SK-N-SH (cell line): ENCODE data around the gene TUBD1. TPM values are rescaled to one million over a fixed set of nuclear protein-coding genes. Genes with fewer than 3 reads are reported as not detected.

Experiments
- CTCF ChIA-PET: fragments of 300-600, 350-600 bp; formaldehyde crosslinking; extraction: SDS; loops from one replicate; lab custom pipeline; 2021; lab: Yijun Ruan, JAX
- POLR2A ChIA-PET: fragments of 350-600 bp; sonication (Branson Sonifier 250); formaldehyde crosslinking; extraction: SDS; loops from one replicate; lab custom pipeline; 2020; ENCODE audit warnings: antibody characterized with exemption, inconsistent platforms; lab: Yijun Ruan, JAX
- DNase-seq: peaks from one replicate; pipeline ENCODE4 v3.0.0; 2012
- H2AFZ ChIP-seq: fragments of 200-600 bp; sonication (generic); 2 replicates; pipeline ENCODE4 v1.8.1; 2016; ENCODE audit warnings: antibody characterized with exemption, mild to moderate bottlenecking, low read depth
- H3F3A ChIP-seq: fragments of 200-600 bp; sonication (generic); replicated peaks from 2 replicates; pipeline ENCODE3; 2016; ENCODE audit warnings: antibody characterized with exemption, mild to moderate bottlenecking; ENCODE audit not compliant: insufficient read depth
- H3K27ac ChIP-seq, 2 experiments: fragments of 200-500 bp in 1 of 2; fragments of 200-600 bp in 1 of 2; sonication (Bioruptor generic) in 1 of 2; sonication (generic), shearing (Covaris generic) in 1 of 2; 2 replicates each; pipeline versions ENCODE4 v1.5.1 to v1.6.1; 2014 to 2016; ENCODE audit warnings: low read depth in 2 of 2, inconsistent platforms in 1 of 2, low read length in 1 of 2, mild to moderate bottlenecking in 1 of 2, mixed read lengths in 1 of 2
- H3K27me3 ChIP-seq: fragments of 200-600 bp; sonication (generic), shearing (Covaris generic); 2 replicates; pipeline ENCODE4 v1.6.1; 2016; ENCODE audit warnings: mixed run types; ENCODE audit not compliant: insufficient read depth
- H3K36me3 ChIP-seq, 2 experiments: fragments of 200-500 bp in 1 of 2; fragments of 200-600 bp in 1 of 2; sonication (Bioruptor generic) in 1 of 2; sonication (generic) in 1 of 2; replicated peaks in 1 of 2; 2 replicates each; pipeline versions ENCODE3 to v1.5.1; 2014 to 2016; ENCODE audit warnings: low read length in 1 of 2, mild to moderate bottlenecking in 1 of 2; ENCODE audit not compliant: insufficient read depth in 2 of 2, control insufficient read depth in 1 of 2
- H3K4me1 ChIP-seq, 2 experiments: fragments of 200-500 bp in 1 of 2; fragments of 200-600 bp in 1 of 2; sonication (Bioruptor generic) in 1 of 2; sonication (generic), shearing (Covaris generic) in 1 of 2; 2 replicates each; pipeline versions ENCODE4 v1.5.1 to v1.6.1; 2014 to 2016; ENCODE audit warnings: low read depth in 1 of 2, low read length in 1 of 2, mixed run types in 1 of 2; ENCODE audit not compliant: insufficient read depth in 2 of 2, control insufficient read depth in 1 of 2
- H3K4me2 ChIP-seq: fragments of 200-600 bp; sonication (generic), shearing (Covaris generic); 2 replicates; pipeline ENCODE4 v1.6.1; 2017; ENCODE audit warnings: mixed run types
- H3K4me3 ChIP-seq, 2 experiments: fragments of 200-500 bp in 1 of 2; fragments of 200-600 bp in 1 of 2; sonication (Bioruptor generic) in 1 of 2; sonication (generic), shearing (Covaris generic) in 1 of 2; 2 replicates each; pipeline versions ENCODE4 v1.5.1 to v1.8.1; 2014 to 2016; ENCODE audit warnings: low read depth in 2 of 2, inconsistent platforms in 1 of 2, low read length in 1 of 2, mild to moderate bottlenecking in 1 of 2, mixed read lengths in 1 of 2, moderate library complexity in 1 of 2
- H3K79me2 ChIP-seq: fragments of 200-600 bp; sonication (generic); 2 replicates; pipeline ENCODE4 v1.8.1; 2017; ENCODE audit warnings: mild to moderate bottlenecking; ENCODE audit not compliant: insufficient read depth
- H3K9ac ChIP-seq: fragments of 200-600 bp; sonication (generic); 2 replicates; pipeline ENCODE4 v1.6.1; 2017; ENCODE audit warnings: mixed run types
- H3K9me2 ChIP-seq: fragments of 200-600 bp; sonication (generic); 2 replicates; pipeline ENCODE4 v1.6.1; 2017; ENCODE audit warnings: mixed run types
- H3K9me3 ChIP-seq: fragments of 200-600 bp; sonication (generic); 2 replicates; pipeline ENCODE4 v1.6.1; 2017; ENCODE audit warnings: mixed run types, mild to moderate bottlenecking, moderate library complexity
- H4K20me1 ChIP-seq: fragments of 200-600 bp; sonication (generic); 2 replicates; pipeline ENCODE4 v1.6.1; 2017; ENCODE audit warnings: mild to moderate bottlenecking, mixed run types; ENCODE audit not compliant: insufficient read depth
- CTCF ChIP-seq: fragments of 200-600 bp; sonication (generic); IDR thresholded peaks from 2 replicates; pipeline ENCODE4 v1.6.1; 2017; ENCODE audit warnings: antibody characterized with exemption, mild to moderate bottlenecking, moderate library complexity
- FOXJ3 ChIP-seq: sonication (generic); formaldehyde crosslinking; IDR thresholded peaks from 2 replicates; pipeline ENCODE4 v1.5.1; 2020; ENCODE audit warnings: mild to moderate bottlenecking, missing genetic modification reagents
- FOXM1 ChIP-seq: IDR thresholded peaks from 2 replicates; pipeline ENCODE4 v1.4.0; 2012; ENCODE audit warnings: low read depth, mild to moderate bottlenecking
- GABPA ChIP-seq: IDR thresholded peaks from 2 replicates; pipeline ENCODE4 v1.4.0; 2012; ENCODE audit warnings: low read depth, mild to moderate bottlenecking
- GATA2 ChIP-seq: sonication (generic); formaldehyde crosslinking; IDR thresholded peaks from 2 replicates; pipeline ENCODE4 v1.5.0; 2020; ENCODE audit warnings: mild to moderate bottlenecking, missing genetic modification reagents
- MAX ChIP-seq: IDR thresholded peaks from 2 replicates; pipeline ENCODE4 v1.4.0; 2012; ENCODE audit warnings: low read depth
- MEF2A ChIP-seq: IDR thresholded peaks from 2 replicates; pipeline ENCODE4 v1.4.0; 2012; ENCODE audit warnings: low read depth, borderline replicate concordance
- MXI1 ChIP-seq: IDR thresholded peaks from 2 replicates; pipeline ENCODE4 v1.6.1; 2012; ENCODE audit warnings: mild to moderate bottlenecking, low read depth, low read length, improper control_type of control experiment
- NRF1 ChIP-seq: IDR thresholded peaks from 2 replicates; pipeline ENCODE4 v1.6.1; 2012; ENCODE audit warnings: low read depth, mild to moderate bottlenecking, low read length
- PBX3 ChIP-seq: IDR thresholded peaks from 2 replicates; pipeline ENCODE4; 2012
- REST ChIP-seq: IDR thresholded peaks from 2 replicates; pipeline ENCODE4 v1.6.1; 2012; ENCODE audit warnings: mild to moderate bottlenecking, low read depth, low read length, moderate library complexity
- RXRA ChIP-seq: IDR thresholded peaks from 2 replicates; pipeline ENCODE4 v1.4.0; 2012; ENCODE audit warnings: low read depth, mild to moderate bottlenecking, borderline replicate concordance
- SMC3 ChIP-seq: IDR thresholded peaks from 2 replicates; pipeline ENCODE4 v1.6.1; 2012; ENCODE audit warnings: low read depth, low read length, improper control_type of control experiment
- TAF1 ChIP-seq: IDR thresholded peaks from 2 replicates; pipeline ENCODE4 v1.6.1; 2012; ENCODE audit warnings: low read depth, mild to moderate bottlenecking, low read length, moderate library complexity, borderline replicate concordance
- USF2 ChIP-seq: fragments of 150-350 bp; IDR thresholded peaks from 2 replicates; pipeline ENCODE4 v1.6.1; 2017; ENCODE audit warnings: antibody characterized with exemption, low read length, low read depth, borderline replicate concordance
- ZBTB33 ChIP-seq: IDR thresholded peaks from 2 replicates; pipeline ENCODE4 v1.4.0; 2012; ENCODE audit warnings: low read depth, borderline replicate concordance
- WGBS: methylation state at CpG from one replicate; pipeline ENCODE4 v1.1.6; 2017; ENCODE audit warnings: low lambda C conversion rate; 5-methylcytosine and 5-hydroxymethylcytosine counted together
- polyA plus RNA-seq, 3 experiments: library from polyadenylated mRNA; depleted of rRNA; stranded (reverse); fragments of >200 nt; gene quantifications; 2 replicates each; pipeline ENCODE4 v1.2.3, GENCODE V29; 2012

TUBD1 gene
- polyA plus RNA-seq, 1 of the 3 experiments (the other 2 are of a cell fraction) = 3.2 TPM

GRCh38 chr17:59839651-59840328 lies 53.0 kb downstream of the TUBD1 start (continued):
- TF ChIP-seq USF2 (no peak; the same call in 1 of the 2 replicates), FOXM1 (0 out of 2 replicates have a peak, but pooled peaks have one; percentile 29), CTCF (no peak), RXRA (no peak; the same call in 1 of the 2 replicates), MEF2A (no peak), REST (0 out of 2 replicates have a peak, but pooled peaks have one; percentile 23), GABPA (peak; percentile 16; the same call in 1 of the 2 replicates), TAF1 (peak; percentile 12; the same call in 1 of the 2 replicates)

- Histone ChIP-seq H3K79me2 (peaks cover 85% of the 10 kb centered on the region), H3K4me2 (peak overlapping the region; percentile 79)
- TF ChIP-seq USF2 (no peak), PBX3 (no peak), GATA2 (CRISPR knock-in tag) (no peak), ZBTB33 (no peak), MXI1 (no peak), MAX (0 out of 2 replicates have a peak, but pooled peaks have one; percentile 9), SMC3 (no peak), FOXJ3 (CRISPR knock-in tag) (no peak), NRF1 (no peak)
These were observed 54.5 kb downstream of the TUBD1 start for GRCh38 chr17:59838052-59838916.

More at GRCh38 chr17:59838052-59838916, 54.5 kb downstream of the TUBD1 start:
- DNase-seq = no peak
- H4K20me1 ChIP-seq = peaks cover 42% of the 10 kb centered on the region
- ChIA-PET POLR2A (no interaction called here), CTCF (interaction anchor here (1.1 to 2.3 kb wide), 7 partner anchors 10 to 90 kb away, joined by 3 to 14 read pairs (median 3); no protein-coding TSS in a partner anchor)
- 9% methylated on average over 8 of the region's 8 CpGs for WGBS
- H2AFZ ChIP-seq = no peak overlapping the region
- H3K4me3 ChIP-seq = peak overlapping the region; percentile 53 to 93
- no peaks in the 10 kb centered on the region for H3K9me2 ChIP-seq
- H3K4me1 ChIP-seq = peaks cover 0 to 11% of the 10 kb centered on the region in 2 experiments; a peak in 2 of 4 replicates
- H3K27ac ChIP-seq = peak overlapping the region; percentile 95 to 100
- no peaks in the 10 kb centered on the region for H3K27me3 ChIP-seq
- H3F3A ChIP-seq = peaks cover 68% of the 10 kb centered on the region
- peak overlapping the region; percentile 100 for H3K9ac ChIP-seq
- H3K9me3 ChIP-seq = no peaks in the 10 kb centered on the region
- peaks cover 27 to 46% of the 10 kb centered on the region in 2 experiments for H3K36me3 ChIP-seq
